Measurements from ENCODE around the gene CD82. TPM values are rescaled to one million over a fixed set of nuclear protein-coding genes. Genes with fewer than 3 reads are reported as not detected.

Gene CD82
- total RNA-seq, 2 experiments from 2014 or later, result 1.2 to 6.4 TPM

DNA sequence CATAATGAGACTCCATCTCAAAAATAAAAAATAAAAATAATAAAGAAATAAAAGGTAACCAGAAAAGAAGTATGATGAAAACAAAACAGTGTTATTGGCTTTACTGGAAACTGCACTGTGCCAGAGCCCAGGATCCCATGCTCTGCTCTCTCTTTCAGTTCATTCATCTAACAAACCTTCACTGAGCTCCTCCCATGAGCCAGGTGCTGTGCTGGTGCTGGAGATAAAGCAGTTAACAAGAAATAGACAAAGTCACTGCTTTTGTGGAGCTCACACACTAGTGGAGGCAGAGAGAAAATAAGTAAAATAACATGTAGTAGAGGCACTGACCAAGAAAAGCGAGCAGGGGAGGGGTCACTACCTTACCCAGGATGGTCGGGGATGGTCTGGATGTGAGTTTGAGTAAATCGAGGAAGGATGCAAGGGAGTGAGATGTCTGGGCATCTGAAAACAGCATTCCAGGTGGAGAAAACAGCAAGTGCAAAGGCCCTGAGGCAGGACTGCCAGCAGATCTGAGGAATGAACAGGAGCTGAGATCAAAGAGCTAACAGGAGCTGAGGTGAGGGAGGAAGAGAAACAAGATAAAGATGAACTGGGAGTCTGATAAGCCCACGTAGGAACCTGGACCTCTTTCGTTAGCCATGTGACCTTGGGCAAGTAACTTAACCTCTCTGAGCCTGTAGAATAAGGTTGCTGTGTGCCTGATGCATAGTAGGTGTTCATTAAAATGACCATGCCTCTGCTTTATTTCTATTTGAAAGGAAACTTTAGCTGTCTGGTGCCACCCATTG, 31.3 kb upstream of the CD82 start:
- H3K79me2 ChIP-seq (ENCODE audit: insufficient read depth, low read depth, low read length), result no peaks in the 10 kb centered on the region
- H3K4me3 ChIP-seq (ENCODE audit: low read depth, low read length, poor library complexity, severe bottlenecking), result no peak overlapping the region
- H3K4me2 ChIP-seq (ENCODE audit: low read length), result no peak overlapping the region
- POLR2A ChIA-PET, result interaction anchor here (0.6 to 1.3 kb wide), 2 partner anchors 17 to 249 kb away, joined by 3 read pairs; no protein-coding TSS in a partner anchor
- intact Hi-C loops (cut with micrococcal nuclease; ENCODE audit: unreplicated experiment), result no loop called here
- H3K9me2 ChIP-seq (ENCODE audit: insufficient read depth, low read length), result no peaks in the 10 kb centered on the region
- H2AFZ ChIP-seq (ENCODE audit: low read length), result no peak overlapping the region
- BruUV-seq (replicated peaks), result no TSS peak
- no peak overlapping the region for H3K27ac ChIP-seq (ENCODE audit: low read depth, low read length, poor library complexity, severe bottlenecking)
- H3K36me3 ChIP-seq (ENCODE audit: insufficient read depth, low read length), result no peaks in the 10 kb centered on the region
- H3K4me1 ChIP-seq (ENCODE audit: insufficient read depth, low read length, poor library complexity, severe bottlenecking), result no peaks in the 10 kb centered on the region
- H4K20me1 ChIP-seq (ENCODE audit: insufficient read depth, low read length), result no peaks in the 10 kb centered on the region
- TF ChIP-seq, protein P1, sequence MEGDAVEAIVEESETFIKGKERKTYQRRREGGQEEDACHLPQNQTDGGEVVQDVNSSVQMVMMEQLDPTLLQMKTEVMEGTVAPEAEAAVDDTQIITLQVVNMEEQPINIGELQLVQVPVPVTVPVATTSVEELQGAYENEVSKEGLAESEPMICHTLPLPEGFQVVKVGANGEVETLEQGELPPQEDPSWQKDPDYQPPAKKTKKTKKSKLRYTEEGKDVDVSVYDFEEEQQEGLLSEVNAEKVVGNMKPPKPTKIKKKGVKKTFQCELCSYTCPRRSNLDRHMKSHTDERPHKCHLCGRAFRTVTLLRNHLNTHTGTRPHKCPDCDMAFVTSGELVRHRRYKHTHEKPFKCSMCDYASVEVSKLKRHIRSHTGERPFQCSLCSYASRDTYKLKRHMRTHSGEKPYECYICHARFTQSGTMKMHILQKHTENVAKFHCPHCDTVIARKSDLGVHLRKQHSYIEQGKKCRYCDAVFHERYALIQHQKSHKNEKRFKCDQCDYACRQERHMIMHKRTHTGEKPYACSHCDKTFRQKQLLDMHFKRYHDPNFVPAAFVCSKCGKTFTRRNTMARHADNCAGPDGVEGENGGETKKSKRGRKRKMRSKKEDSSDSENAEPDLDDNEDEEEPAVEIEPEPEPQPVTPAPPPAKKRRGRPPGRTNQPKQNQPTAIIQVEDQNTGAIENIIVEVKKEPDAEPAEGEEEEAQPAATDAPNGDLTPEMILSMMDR (conservative IDR thresholded peaks at IDR 0.05; ENCODE audit: low read length), result no peak
- no peak for TF ChIP-seq EZH2phosphoT487 (IDR thresholded peaks at IDR 0.05; ENCODE audit: borderline replicate concordance, low read depth, low read length)
- no peak for DNase-seq (ENCODE audit: low spot score)
- CTCF ChIA-PET (ENCODE audit: unreplicated experiment), result interaction anchor here (0.6 to 1.0 kb wide), 2 partner anchors 9 to 15 kb away, joined by 3 read pairs; no protein-coding TSS in a partner anchor
- no peaks in the 10 kb centered on the region for H3K9me3 ChIP-seq (ENCODE audit: low read length)

DNA sequence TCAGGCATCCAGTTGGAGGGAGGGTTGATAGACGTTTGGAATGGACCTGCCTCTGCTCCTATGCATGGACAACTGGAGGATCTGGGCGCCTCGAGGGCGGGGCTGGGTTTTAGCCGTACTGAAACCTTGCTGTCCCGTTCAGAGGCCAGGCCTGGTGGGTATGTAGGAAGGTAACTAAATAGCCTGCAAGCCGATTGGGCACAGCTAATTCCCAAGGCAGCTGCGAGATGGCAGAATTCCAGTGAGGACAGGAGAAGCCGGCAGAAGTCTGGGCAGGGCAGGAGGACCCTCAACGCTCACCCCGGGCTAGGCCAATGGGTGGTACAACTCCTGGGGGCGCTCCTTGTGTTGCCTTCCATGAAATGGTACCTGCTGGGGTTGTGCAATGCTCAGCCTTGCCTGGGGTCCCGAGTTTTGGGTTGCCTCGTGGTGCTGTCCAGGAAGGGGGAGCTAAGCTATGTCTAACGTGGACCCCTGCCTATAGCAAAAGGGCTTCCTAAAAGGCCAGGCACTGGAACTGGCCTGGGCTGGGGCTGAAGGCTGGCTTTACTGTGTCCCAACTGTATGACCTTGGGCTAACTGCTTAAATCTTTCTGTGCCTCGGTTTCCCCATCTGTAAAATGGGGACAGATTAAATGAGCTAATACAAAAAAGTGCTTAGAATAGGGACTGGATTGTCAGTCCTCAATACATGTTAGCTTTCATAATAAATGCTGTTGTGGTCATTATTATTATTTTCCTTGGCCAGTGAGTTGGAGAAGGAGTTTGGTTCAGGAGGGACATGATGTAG, 30.1 kb upstream of the CD82 start:
- BruUV-seq (replicated peaks), result no TSS peak
- CTCF ChIA-PET (ENCODE audit: unreplicated experiment), result interaction anchor here (1.0 kb wide), 1 partner anchor 10 kb away, joined by 3 read pairs; no protein-coding TSS in a partner anchor
- POLR2A ChIA-PET, result interaction anchor here (0.6 to 1.3 kb wide), 3 partner anchors 18 to 1587 kb away, joined by 3 to 4 read pairs (median 3); no protein-coding TSS in a partner anchor
- no peaks in the 10 kb centered on the region for H3K36me3 ChIP-seq (ENCODE audit: insufficient read depth, low read length)
- no peak overlapping the region for H3K4me2 ChIP-seq (ENCODE audit: low read length)
- intact Hi-C loops (cut with micrococcal nuclease; ENCODE audit: unreplicated experiment), result loop anchor here (5.0 kb wide), 1 partner anchor 423 kb away; no protein-coding TSS in a partner anchor
- no peak overlapping the region for H3K27ac ChIP-seq (ENCODE audit: low read depth, low read length, poor library complexity, severe bottlenecking)
- H2AFZ ChIP-seq (ENCODE audit: low read length), result no peak overlapping the region
- no peaks in the 10 kb centered on the region for H4K20me1 ChIP-seq (ENCODE audit: insufficient read depth, low read length)
- no peak overlapping the region for H3K4me3 ChIP-seq (ENCODE audit: low read depth, low read length, poor library complexity, severe bottlenecking)
- TF ChIP-seq EZH2phosphoT487 (IDR thresholded peaks at IDR 0.05; ENCODE audit: borderline replicate concordance, low read depth, low read length), result no peak
- TF ChIP-seq, protein P1 (conservative IDR thresholded peaks at IDR 0.05; ENCODE audit: low read length), result no peak
- H3K79me2 ChIP-seq (ENCODE audit: insufficient read depth, low read depth, low read length), result no peaks in the 10 kb centered on the region
- no peaks in the 10 kb centered on the region for H3K9me3 ChIP-seq (ENCODE audit: low read length)
- H3K4me1 ChIP-seq (ENCODE audit: insufficient read depth, low read length, poor library complexity, severe bottlenecking), result no peaks in the 10 kb centered on the region
- no peaks in the 10 kb centered on the region for H3K9me2 ChIP-seq (ENCODE audit: insufficient read depth, low read length)
- DNase-seq (ENCODE audit: low spot score), result no peak
